Stimulated activated CD4-positive, alpha-beta T cell treated with anti-CD3 and anti-CD28 coated beads, Interleukin-1b, Interleukin-23, amount 100 ng/mL, for 1 hour (primary cell): ENCODE measurements around the gene PIGO.

ENCODE experiments used
- DNase-seq, 2 donors: peaks; one replicate each; pipeline ENCODE4 v3.0.0-alpha.2; 2020; ENCODE audit warnings: low read depth in 2 of 2

Gene PIGO

DNA sequence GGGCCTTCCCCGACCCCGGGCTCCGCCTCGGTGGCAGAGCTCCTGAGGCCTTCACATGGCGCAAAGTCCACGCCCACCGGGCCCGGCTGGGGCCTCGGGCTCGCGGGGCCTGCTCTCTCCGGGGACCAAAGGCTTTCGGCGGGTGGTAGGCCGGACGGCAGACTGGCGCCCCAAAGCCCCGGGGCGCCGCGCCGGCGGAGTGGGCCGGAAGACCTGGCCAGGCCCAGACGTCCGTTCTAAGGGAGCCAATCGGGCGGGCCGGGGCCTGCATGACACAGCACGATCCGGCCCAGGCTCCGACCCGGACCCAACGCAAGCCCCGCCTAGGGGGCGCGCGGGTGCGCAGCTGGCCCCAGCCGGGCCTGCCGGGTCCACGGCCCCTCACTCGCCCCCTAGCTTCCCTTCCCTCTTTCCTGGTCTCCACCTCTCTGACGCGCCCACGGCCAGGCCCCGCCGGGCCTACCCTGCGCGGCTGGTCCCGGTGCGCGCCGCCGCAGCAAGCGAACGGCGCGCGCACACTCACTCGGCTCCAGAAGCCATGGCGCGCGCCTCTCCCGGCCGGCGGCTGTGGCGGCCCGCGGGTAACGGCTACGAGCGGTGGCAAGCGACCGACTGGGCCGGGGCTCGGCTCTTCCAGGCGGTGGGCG is 24.5 kb downstream of the PIGO start:
- peak; percentile 26 to 52 for DNase-seq

DNA sequence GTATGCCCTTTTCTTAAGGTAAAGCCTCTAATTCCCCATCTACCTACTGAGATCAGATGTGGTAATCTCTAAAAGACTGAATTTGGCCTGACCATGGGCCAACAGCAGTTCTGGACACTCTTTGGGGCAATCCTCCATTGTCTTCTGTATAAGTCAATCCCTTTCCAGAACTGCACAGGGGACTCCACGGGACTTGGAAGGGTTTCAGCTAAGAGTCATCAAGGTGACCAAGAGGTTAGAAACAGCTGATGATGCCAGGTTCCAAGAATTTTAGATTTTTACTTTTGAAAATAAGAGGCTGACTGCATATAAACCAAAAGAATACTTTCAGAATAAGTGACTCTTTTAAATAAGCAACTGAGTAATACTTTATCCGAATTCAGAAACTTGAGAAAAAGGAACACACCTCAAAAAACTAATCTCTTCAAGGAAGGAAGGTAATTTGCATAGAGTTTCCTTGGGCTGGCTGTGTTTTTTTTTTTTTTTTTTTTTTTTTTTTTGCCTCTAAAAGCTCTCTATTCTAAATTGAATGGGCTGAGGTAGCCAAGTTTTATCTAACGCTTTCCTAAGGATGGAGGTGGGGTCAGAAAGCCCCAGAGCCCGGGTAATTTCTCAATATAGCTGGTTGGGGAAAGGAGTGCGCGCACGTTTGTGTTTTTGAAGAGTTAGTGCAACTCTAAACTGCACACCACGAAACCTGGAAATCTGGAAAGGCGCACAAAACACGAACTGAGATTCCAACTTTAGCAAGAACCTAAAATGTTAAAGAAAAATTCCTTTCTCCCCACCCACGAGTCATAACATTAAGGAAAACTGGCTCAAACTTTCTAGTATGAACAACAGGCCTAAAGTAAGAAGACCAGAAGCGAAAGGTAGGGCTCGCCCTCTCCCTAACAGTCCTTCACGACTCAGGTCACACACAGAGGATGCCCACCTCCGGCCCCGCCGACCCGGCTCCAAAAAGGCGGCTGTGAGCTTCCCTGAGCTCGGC is 25.3 kb downstream of the PIGO start:
- DNase-seq: no peak

DNA sequence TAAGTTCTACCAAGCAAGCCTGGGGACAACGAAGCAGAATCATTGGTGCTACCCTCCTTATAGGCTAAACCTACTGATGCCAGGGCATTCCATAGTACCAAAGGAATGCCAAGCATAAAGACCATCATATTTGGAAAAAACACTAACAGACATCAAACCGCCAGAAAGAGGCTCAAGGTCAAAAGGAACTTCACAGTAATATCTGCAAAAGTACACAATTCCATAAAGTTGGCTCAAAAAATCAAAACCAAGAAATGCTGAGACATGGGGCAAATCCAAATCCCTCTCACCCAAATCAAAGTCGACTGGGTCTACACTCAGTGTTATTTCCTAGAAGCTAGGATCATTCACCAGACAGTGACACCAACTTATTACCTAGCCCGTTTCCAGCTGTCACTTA is 27.4 kb downstream of the PIGO start:
- DNase-seq: no peak

- DNase-seq: no peak
Measured at GRCh38 chr9:35067056-35067455, 29.3 kb downstream of the PIGO start.

DNA sequence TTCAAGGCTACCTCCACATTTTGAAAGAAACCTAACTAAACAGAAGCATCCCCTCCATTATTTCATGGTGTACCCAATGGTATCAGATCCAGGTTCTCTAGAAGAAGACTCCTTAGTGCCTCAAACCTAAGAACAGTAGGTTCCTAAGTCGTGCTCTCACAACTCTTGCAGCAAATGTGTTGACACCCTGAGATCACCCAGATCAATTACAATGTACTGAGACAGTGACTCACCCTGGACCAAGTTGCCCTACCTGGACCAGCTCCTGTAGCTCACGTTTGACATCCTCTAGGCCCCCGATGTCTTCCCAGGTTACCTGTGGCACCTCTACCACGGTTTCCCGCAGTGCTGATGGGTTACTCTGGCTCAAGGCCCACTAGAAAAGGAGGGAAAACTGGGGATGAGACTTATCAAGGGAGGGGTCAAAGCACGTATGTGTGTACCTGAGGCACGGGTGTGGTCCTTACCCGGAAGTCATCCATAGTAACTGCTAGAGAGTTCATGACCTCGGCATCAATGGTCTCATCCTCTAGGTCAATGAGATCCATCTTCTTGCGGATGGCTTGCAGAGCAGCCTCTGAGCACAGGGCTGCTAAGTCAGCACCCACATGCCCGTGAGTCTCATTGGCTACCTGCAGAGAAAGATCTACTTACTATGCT is 35.7 kb downstream of the PIGO start:
- no peak for DNase-seq

DNA sequence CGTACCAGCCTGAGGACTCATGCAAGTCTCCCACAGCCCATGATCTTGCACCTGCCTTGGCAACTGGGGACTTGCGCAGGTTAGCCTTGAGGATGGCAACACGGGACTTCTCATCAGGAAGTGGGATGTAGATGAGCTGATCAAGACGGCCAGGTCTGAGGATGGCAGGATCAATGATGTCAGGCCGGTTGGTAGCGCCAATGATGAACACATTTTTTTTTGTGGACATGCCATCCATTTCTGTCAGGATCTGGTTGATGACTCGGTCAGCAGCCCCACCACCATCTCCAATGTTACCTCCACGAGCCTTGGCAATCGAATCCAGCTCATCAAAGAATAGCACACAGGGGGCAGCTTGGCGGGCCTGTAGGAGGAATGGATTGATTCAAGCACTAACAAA is 37.0 kb downstream of the PIGO start:
- DNase-seq: no peak

DNA sequence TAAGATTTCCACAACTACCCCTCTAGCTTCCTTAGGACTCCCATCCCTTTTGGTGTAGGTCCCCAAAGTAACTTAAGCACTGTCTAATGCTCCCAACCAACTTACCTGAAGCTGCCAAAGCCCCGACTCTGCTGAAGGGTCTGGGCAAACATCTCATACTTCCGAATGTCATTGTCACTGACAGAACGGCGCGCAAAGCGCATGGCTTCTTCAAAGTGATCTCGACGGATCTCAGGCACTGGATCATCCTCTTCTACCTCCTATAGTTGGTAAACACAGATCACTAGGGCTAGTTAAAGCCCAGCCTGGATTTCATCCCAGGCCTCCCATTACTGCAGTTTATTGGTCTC is 39.1 kb downstream of the PIGO start:
- DNase-seq: no peak

DNA sequence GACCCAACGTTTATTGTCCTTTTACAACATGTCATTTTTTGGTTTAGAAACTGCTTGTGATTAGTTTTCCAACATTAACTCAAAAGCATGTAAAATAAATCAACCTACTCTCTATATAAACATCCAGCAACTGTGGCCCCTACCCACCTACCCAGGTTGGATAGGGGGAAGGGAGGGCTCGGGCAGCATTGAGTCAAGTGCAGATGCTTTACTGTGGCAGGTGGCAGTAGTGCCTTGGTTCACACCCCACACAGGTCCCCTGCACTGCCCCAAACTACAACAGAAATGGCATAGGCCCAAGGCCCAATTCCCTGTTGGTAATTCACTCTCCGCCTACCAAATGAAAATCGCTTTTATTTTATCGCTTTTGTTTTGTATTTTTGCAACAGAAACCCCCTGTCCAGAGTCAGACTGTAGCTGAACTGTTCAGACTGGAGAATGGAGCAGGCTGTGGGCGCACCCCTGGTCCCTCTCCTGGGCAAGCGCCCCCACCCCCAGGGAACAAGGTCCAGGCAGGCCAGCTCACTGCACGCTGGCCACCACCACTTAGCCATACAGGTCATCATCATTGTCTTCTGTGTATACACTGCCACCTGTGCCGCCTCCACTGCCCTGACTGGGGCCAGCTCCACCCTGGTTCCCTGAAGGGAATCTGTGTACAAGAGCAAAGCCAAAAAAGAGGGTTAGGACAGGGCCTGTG is 39.7 kb downstream of the PIGO start:
- DNase-seq: no peak

GRCh38 chr9:35054871-35055644 is 41.3 kb downstream of the PIGO start:
- no peak for DNase-seq

GRCh38 chr9:35054185-35054835 is 42.1 kb downstream of the PIGO start:
- DNase-seq: no peak

DNA sequence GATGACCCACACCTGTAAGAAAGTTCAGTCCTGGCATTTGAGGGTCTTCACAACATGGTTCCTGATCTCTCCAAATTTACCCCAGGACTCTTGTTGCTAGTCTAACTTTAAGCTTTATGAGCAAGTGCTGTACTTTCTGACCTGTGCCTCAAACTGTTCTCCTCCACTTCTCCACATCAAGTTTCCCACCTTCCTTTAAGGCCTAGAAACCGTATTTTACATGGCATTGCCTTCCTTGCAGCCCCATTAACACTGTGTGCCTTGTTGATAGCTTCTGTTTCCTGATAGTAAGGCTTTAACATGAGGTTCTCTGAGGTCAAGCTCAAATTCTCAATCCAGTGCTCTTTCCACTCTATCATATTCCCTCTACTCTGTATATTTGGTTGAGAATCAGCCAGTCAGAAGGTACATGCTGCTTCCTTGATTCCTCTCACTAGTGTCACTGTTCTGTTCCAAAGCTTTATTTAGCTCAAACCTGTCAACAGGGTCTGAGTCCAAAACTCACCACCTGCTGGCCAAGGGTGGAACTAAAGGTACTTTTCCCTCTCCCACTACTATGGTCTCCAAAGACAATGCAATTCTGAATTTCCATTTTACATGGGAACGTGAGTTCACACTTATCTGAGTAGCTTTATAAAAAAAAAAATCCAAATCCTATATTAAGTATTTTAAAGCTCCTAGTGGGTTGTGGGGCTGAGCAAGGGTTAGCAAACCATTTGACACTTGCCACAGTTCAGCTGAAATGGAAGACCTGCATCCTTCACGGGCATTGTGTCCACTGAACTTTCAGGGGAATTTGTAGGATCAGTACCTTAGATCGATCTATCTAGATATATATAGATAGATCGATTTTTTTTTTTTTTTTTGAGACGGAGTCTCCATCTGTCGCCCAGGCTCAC is 45.1 kb downstream of the PIGO start:
- peak; percentile 9 to 32 for DNase-seq

- no peak for DNase-seq
Measured at GRCh38 chr9:35048511-35048910, 47.9 kb downstream of the PIGO start.

GRCh38 chr9:35044071-35044470 is 52.3 kb downstream of the PIGO start:
- no peak for DNase-seq

GRCh38 chr9:35042891-35043545 is 53.4 kb downstream of the PIGO start:
- DNase-seq: no peak

GRCh38 chr9:35042081-35042604 is 54.2 kb downstream of the PIGO start:
- DNase-seq: no peak
